ENCODE data around the gene FLT1. TPM values are rescaled to one million over a fixed set of nuclear protein-coding genes. Genes with fewer than 3 reads are reported as not detected.

The FLT1 gene
- total RNA-seq, 1 donor from 2014 or later, result 0.81 TPM

DNA sequence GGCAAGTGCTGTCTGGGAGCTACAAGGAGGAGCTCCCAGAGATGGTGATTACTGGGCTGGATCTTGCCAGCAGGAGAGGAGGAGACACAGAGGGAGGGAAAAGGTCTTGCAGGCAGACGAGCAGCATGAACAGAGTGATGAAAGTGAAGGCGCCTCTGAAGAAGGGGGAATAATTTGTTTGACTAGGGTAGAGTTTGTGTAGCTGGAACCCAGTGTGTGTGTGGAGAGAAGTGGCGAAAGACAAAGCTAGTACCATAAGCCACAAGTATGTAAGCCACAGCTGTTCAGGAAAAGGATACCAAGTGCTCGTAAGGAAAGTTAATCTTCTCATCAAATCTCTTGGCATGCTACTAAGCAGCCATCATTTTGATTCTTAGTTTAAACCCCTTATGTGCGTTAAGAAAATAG lies 5.4 kb downstream of the FLT1 start:
- TF ChIP-seq, protein P1, sequence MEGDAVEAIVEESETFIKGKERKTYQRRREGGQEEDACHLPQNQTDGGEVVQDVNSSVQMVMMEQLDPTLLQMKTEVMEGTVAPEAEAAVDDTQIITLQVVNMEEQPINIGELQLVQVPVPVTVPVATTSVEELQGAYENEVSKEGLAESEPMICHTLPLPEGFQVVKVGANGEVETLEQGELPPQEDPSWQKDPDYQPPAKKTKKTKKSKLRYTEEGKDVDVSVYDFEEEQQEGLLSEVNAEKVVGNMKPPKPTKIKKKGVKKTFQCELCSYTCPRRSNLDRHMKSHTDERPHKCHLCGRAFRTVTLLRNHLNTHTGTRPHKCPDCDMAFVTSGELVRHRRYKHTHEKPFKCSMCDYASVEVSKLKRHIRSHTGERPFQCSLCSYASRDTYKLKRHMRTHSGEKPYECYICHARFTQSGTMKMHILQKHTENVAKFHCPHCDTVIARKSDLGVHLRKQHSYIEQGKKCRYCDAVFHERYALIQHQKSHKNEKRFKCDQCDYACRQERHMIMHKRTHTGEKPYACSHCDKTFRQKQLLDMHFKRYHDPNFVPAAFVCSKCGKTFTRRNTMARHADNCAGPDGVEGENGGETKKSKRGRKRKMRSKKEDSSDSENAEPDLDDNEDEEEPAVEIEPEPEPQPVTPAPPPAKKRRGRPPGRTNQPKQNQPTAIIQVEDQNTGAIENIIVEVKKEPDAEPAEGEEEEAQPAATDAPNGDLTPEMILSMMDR (IDR thresholded peaks at IDR 0.05; ENCODE audit: unreplicated experiment), result no peak
- Mint-ChIP-seq H3K9me3 (ENCODE audit: low read depth) (no peaks in the 10 kb centered on the region), H3K27me3 (peaks cover 70% of the 10 kb centered on the region), H3K4me1 (ENCODE audit: low read depth) (peaks cover 2% of the 10 kb centered on the region), H3K4me3 (ENCODE audit: low read depth) (no peak overlapping the region), H3K36me3 (ENCODE audit: insufficient read depth) (no peaks in the 10 kb centered on the region), H3K27ac (no peak overlapping the region)
- DNase-seq (ENCODE audit: low spot score, unreplicated experiment), result no peak

GRCh38 chr13:28488376-28489005 lies 6.4 kb downstream of the FLT1 start:
- peaks cover 71% of the 10 kb centered on the region for H3K27me3 Mint-ChIP-seq

DNA sequence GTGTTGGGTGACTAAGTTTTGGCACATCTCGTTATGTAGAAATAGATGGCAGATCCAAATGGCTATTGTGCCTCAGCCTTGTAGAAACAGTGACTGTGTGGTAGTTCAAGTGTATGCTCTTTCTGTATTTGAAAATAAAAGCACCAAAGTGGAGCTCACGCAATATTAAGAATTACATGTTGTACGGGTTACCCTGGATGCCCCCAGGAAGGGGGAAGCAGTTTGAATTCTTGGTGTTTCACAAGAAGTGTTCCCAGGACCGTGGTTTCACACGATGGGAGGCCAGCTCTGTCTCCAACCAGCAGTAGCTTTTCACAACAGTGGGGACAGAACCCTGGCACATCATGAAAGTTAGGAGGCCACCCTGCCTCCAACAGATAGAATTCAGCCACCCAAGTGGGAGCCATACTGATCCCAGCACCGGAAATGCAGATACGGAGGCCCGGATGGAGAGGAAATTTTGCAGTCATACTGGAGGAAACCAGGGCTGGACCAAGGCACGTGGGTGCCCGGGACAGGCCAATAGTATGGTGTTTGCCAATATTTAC lies 8.9 kb downstream of the FLT1 start:
- Mint-ChIP-seq H3K4me3 (ENCODE audit: low read depth) (no peak overlapping the region), H3K9me3 (ENCODE audit: low read depth) (no peaks in the 10 kb centered on the region), H3K4me1 (ENCODE audit: low read depth) (no peaks in the 10 kb centered on the region), H3K36me3 (ENCODE audit: insufficient read depth) (no peaks in the 10 kb centered on the region), H3K27ac (no peak overlapping the region), H3K27me3 (peaks cover 60% of the 10 kb centered on the region)
- DNase-seq (ENCODE audit: low spot score, unreplicated experiment), result no peak
- TF ChIP-seq, protein P1 (IDR thresholded peaks at IDR 0.05; ENCODE audit: unreplicated experiment), result no peak

More at GRCh38 chr13:28488376-28489005, 6.4 kb downstream of the FLT1 start:
- no peak for DNase-seq (ENCODE audit: low spot score, unreplicated experiment)
- Mint-ChIP-seq H3K4me3 (ENCODE audit: low read depth) (no peak overlapping the region), H3K27ac (no peak overlapping the region), H3K9me3 (ENCODE audit: low read depth) (no peaks in the 10 kb centered on the region), H3K4me1 (ENCODE audit: low read depth) (peaks cover 2% of the 10 kb centered on the region), H3K36me3 (ENCODE audit: insufficient read depth) (no peaks in the 10 kb centered on the region)
- TF ChIP-seq, protein P1 (IDR thresholded peaks at IDR 0.05; ENCODE audit: unreplicated experiment), result no peak

GRCh38 chr13:28485551-28485950 lies 9.4 kb downstream of the FLT1 start:
- Mint-ChIP-seq H3K4me1 (ENCODE audit: low read depth) (no peaks in the 10 kb centered on the region), H3K36me3 (ENCODE audit: insufficient read depth) (no peaks in the 10 kb centered on the region), H3K27ac (no peak overlapping the region), H3K27me3 (peaks cover 58% of the 10 kb centered on the region), H3K4me3 (ENCODE audit: low read depth) (no peak overlapping the region), H3K9me3 (ENCODE audit: low read depth) (no peaks in the 10 kb centered on the region)
- no peak for DNase-seq (ENCODE audit: low spot score, unreplicated experiment)
- TF ChIP-seq, protein P1 (IDR thresholded peaks at IDR 0.05; ENCODE audit: unreplicated experiment), result no peak

GRCh38 chr13:28485097-28485496 lies 9.8 kb downstream of the FLT1 start:
- TF ChIP-seq, protein P1 (IDR thresholded peaks at IDR 0.05; ENCODE audit: unreplicated experiment), result no peak
- no peaks in the 10 kb centered on the region for H3K9me3 Mint-ChIP-seq (ENCODE audit: low read depth)
- peaks cover 54% of the 10 kb centered on the region for H3K27me3 Mint-ChIP-seq
- no peak for DNase-seq (ENCODE audit: low spot score, unreplicated experiment)
- H3K4me1 Mint-ChIP-seq (ENCODE audit: low read depth), result no peaks in the 10 kb centered on the region
- no peak overlapping the region for H3K27ac Mint-ChIP-seq
- H3K36me3 Mint-ChIP-seq (ENCODE audit: insufficient read depth), result no peaks in the 10 kb centered on the region
- no peak overlapping the region for H3K4me3 Mint-ChIP-seq (ENCODE audit: low read depth)

Measured in progenitor cell of endocrine pancreas (in vitro differentiated cells).